Fibroblast of pulmonary artery (primary cell): ENCODE data around the gene VASN.
"Not testable (repeated sequence)": the region's sequence is repeated elsewhere in the genome, so short reads cannot be mapped to it uniquely, and the experiment has no call there.

Experiments
- DNase-seq: peaks from one replicate; pipeline ENCODE4 v3.0.0-alpha.2; 2010; ENCODE audit warnings: low read depth
- H3K4me3 ChIP-seq: replicated peaks from 2 replicates; pipeline ENCODE4 v1.5.1; 2011; ENCODE audit warnings: low read depth, mild to moderate bottlenecking, control low read depth, low read length, moderate library complexity
- CTCF ChIP-seq: IDR thresholded peaks from 2 replicates; pipeline ENCODE4 v1.5.1; 2011; ENCODE audit warnings: mild to moderate bottlenecking, control low read depth, low read length, inconsistent platforms; ENCODE audit errors: missing control alignments

The VASN gene

GRCh38 chr16:4392382-4393239, 21.0 kb downstream of the VASN start:
- TF ChIP-seq CTCF, result no peak
- no peak overlapping the region for H3K4me3 ChIP-seq
- DNase-seq, result peak; percentile 66

GRCh38 chr16:4393240-4393600, 21.6 kb downstream of the VASN start:
- DNase-seq, result no peak
- H3K4me3 ChIP-seq, result no peak overlapping the region
- TF ChIP-seq CTCF, result no peak

GRCh38 chr16:4393850-4394249, 22.2 kb downstream of the VASN start:
- not testable (repeated sequence) for H3K4me3 ChIP-seq, DNase-seq

- no peak for DNase-seq
- TF ChIP-seq CTCF, result no peak
- H3K4me3 ChIP-seq, result no peak overlapping the region
These were observed 23.5 kb downstream of the VASN start for GRCh38 chr16:4395055-4395726.

- DNase-seq, result no peak
- H3K4me3 ChIP-seq, result no peak overlapping the region
These were observed 27.5 kb downstream of the VASN start for GRCh38 chr16:4399001-4399730.

GRCh38 chr16:4401094-4401501, 29.4 kb downstream of the VASN start:
- no peak for DNase-seq
- no peak overlapping the region for H3K4me3 ChIP-seq
- TF ChIP-seq CTCF, result no peak

More at GRCh38 chr16:4399001-4399730, 27.5 kb downstream of the VASN start:
- TF ChIP-seq CTCF, result no peak

- no peak for TF ChIP-seq CTCF
- DNase-seq, result no peak
- no peak overlapping the region for H3K4me3 ChIP-seq
These were observed 29.9 kb downstream of the VASN start for GRCh38 chr16:4401510-4401909.
